Measurements from ENCODE around the gene SESN3.
"Not testable (repeated sequence)": the region's sequence is repeated elsewhere in the genome, so short reads cannot be mapped to it uniquely, and the experiment has no call there.

Gene SESN3

GRCh38 chr11:95228081-95228749, 2.8 kb downstream of the SESN3 start:
- TF ChIP-seq, protein P1, sequence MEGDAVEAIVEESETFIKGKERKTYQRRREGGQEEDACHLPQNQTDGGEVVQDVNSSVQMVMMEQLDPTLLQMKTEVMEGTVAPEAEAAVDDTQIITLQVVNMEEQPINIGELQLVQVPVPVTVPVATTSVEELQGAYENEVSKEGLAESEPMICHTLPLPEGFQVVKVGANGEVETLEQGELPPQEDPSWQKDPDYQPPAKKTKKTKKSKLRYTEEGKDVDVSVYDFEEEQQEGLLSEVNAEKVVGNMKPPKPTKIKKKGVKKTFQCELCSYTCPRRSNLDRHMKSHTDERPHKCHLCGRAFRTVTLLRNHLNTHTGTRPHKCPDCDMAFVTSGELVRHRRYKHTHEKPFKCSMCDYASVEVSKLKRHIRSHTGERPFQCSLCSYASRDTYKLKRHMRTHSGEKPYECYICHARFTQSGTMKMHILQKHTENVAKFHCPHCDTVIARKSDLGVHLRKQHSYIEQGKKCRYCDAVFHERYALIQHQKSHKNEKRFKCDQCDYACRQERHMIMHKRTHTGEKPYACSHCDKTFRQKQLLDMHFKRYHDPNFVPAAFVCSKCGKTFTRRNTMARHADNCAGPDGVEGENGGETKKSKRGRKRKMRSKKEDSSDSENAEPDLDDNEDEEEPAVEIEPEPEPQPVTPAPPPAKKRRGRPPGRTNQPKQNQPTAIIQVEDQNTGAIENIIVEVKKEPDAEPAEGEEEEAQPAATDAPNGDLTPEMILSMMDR (IDR thresholded peaks at IDR 0.05; ENCODE audit: control extremely low read depth, extremely low read depth, low read depth, missing control alignments) = no peak
- no peak for DNase-seq (ENCODE audit: extremely low spot score)
- CTCF ChIA-PET = interaction anchor here (1.5 to 1.6 kb wide), 2 partner anchors 10 kb away, joined by 3 to 4 read pairs; no protein-coding TSS in a partner anchor
- POLR2A ChIA-PET = no interaction called here

- CTCF ChIA-PET; DNase-seq (ENCODE audit: extremely low spot score); POLR2A ChIA-PET: not testable (repeated sequence)
These were observed 3.9 kb downstream of the SESN3 start for GRCh38 chr11:95227060-95227459.

- ChIA-PET POLR2A (no interaction called here), CTCF (interaction anchor here (1.3 kb wide), 1 partner anchor 8 kb away, joined by 6 read pairs; no protein-coding TSS in a partner anchor)
- TF ChIP-seq, protein P1 (IDR thresholded peaks at IDR 0.05; ENCODE audit: control extremely low read depth, extremely low read depth, low read depth, missing control alignments) = no peak
- no peak for DNase-seq (ENCODE audit: extremely low spot score)
These were observed 8.2 kb downstream of the SESN3 start for GRCh38 chr11:95222817-95223216.

DNA sequence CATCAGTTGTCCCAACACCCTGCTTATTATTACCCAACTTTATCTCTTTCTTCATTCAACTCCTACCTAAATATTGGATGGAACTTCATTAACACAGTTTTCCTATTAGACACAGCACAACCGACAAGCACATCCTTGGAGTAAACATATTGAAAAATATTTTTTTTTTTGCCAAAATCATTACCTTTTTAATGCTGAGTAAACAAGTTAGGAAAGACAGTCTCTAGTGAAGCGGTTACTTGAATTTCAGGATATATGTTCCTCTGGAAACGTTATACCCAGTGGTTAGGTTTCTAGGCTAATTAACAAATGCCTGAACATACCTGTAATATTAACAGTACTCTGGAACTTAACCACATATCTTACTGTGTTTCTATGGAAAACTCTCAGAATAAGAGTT, 11.4 kb downstream of the SESN3 start:
- TF ChIP-seq, protein P1 (IDR thresholded peaks at IDR 0.05; ENCODE audit: control extremely low read depth, extremely low read depth, low read depth, missing control alignments) = no peak
- no peak for DNase-seq (ENCODE audit: extremely low spot score)
- ChIA-PET POLR2A (no interaction called here), CTCF (no interaction called here)

- TF ChIP-seq, protein P1 (IDR thresholded peaks at IDR 0.05; ENCODE audit: control extremely low read depth, extremely low read depth, low read depth, missing control alignments) = no peak
- DNase-seq (ENCODE audit: extremely low spot score) = no peak
- POLR2A ChIA-PET = no interaction called here
- CTCF ChIA-PET = interaction anchor here (1.0 kb wide), 1 partner anchor 11 kb away, joined by 3 read pairs; no protein-coding TSS in a partner anchor
These were observed 12.9 kb downstream of the SESN3 start for GRCh38 chr11:95218149-95218548.

GRCh38 chr11:95212609-95213008, 18.4 kb downstream of the SESN3 start:
- CTCF ChIA-PET = interaction anchor here (0.8 to 1.9 kb wide), 5 partner anchors 9 to 60 kb away, joined by 3 to 5 read pairs (median 4); no protein-coding TSS in a partner anchor
- POLR2A ChIA-PET = no interaction called here
- DNase-seq (ENCODE audit: extremely low spot score) = no peak
- TF ChIP-seq, protein P1 (IDR thresholded peaks at IDR 0.05; ENCODE audit: control extremely low read depth, extremely low read depth, low read depth, missing control alignments) = no peak

DNA sequence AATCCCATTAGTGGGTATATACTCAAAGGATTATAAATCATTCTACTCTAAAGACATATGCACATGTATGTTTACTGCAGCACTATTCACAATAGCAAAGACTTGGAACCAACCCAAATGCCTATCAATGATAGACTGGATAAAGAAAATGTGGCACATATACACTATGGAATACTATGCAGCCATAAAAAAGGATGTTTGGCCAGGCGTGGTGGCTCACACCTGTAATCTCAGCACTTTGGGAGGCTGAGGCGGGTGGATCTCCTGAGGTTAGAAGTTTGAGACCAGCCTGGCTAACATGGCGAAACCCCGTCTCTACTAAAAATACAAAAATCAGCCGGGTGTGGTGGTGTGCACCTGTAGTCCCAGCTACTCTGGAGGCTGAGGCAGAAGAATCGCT, 21.5 kb downstream of the SESN3 start:
- POLR2A ChIA-PET; DNase-seq (ENCODE audit: extremely low spot score): not testable (repeated sequence)
- CTCF ChIA-PET = interaction anchor here (1.2 kb wide), 1 partner anchor 12 kb away, joined by 3 read pairs; no protein-coding TSS in a partner anchor

Data from GM10248 (cell line).